GM10248 (cell line): ENCODE measurements around the gene CSMD2.

Experiments
- CTCF ChIA-PET: fragments of 300-600 bp; sonication (Branson Sonifier 250); formaldehyde crosslinking; extraction: SDS; loops from one replicate; lab custom pipeline; 2021; ENCODE audit warnings: antibody characterized with exemption; lab: Yijun Ruan, JAX
- POLR2A ChIA-PET: fragments of 350-650 bp; sonication (Branson Sonifier 250); formaldehyde crosslinking; extraction: SDS; loops from one replicate; lab custom pipeline; 2020; ENCODE audit warnings: antibody characterized with exemption; lab: Yijun Ruan, JAX
- DNase-seq: peaks from one replicate; pipeline ENCODE4 v3.0.0; 2012; ENCODE audit errors: extremely low spot score
- CTCF ChIP-seq: IDR thresholded peaks from 2 replicates; pipeline ENCODE4 v1.5.1; 2012; ENCODE audit warnings: mild to moderate bottlenecking, low read depth; ENCODE audit errors: extremely low read depth, missing control alignments, control extremely low read depth

CSMD2 gene

GRCh38 chr1:33494929-33495328 lies 670.1 kb downstream of the CSMD2 start:
- TF ChIP-seq CTCF = no peak
- CTCF ChIA-PET = interaction anchor here (1.2 to 3.1 kb wide), 4 partner anchors 13 to 269 kb away, joined by 3 to 9 read pairs (median 4); no protein-coding TSS in a partner anchor
- DNase-seq = no peak
- POLR2A ChIA-PET = no interaction called here

- CTCF ChIA-PET = interaction anchor here (2.2 kb wide), 1 partner anchor 9 kb away, joined by 5 read pairs; no protein-coding TSS in a partner anchor
- DNase-seq = no peak
- no peak for TF ChIP-seq CTCF
- POLR2A ChIA-PET = no interaction called here
Observed at GRCh38 chr1:33488624-33489023, 676.4 kb downstream of the CSMD2 start.

GRCh38 chr1:33482412-33482811 lies 682.6 kb downstream of the CSMD2 start:
- ChIA-PET CTCF (interaction anchor here (0.8 to 2.0 kb wide), 3 partner anchors 9 to 12 kb away, joined by 3 to 6 read pairs (median 4); no protein-coding TSS in a partner anchor), POLR2A (no interaction called here)
- DNase-seq = no peak
- TF ChIP-seq CTCF = no peak

GRCh38 chr1:33477451-33477850 lies 687.6 kb downstream of the CSMD2 start:
- ChIA-PET CTCF (interaction anchor here (2.8 kb wide), 1 partner anchor 182 kb away, joined by 8 read pairs; no protein-coding TSS in a partner anchor), POLR2A (no interaction called here)
- no peak for TF ChIP-seq CTCF
- no peak for DNase-seq

- no peak for TF ChIP-seq CTCF
- no peak for DNase-seq
- ChIA-PET CTCF (interaction anchor here (1.3 to 10.5 kb wide), 4 partner anchors 8 to 178 kb away, joined by 3 to 158 read pairs (median 34); no protein-coding TSS in a partner anchor), POLR2A (no interaction called here)
Observed at GRCh38 chr1:33473900-33474299, 691.1 kb downstream of the CSMD2 start.

GRCh38 chr1:33472269-33472980 lies 692.6 kb downstream of the CSMD2 start, which contains the start of gene ZSCAN20:
ZSCAN20 (plus strand) TSS chr1:33472645; CDS start chr1:33479289, 6,644 bp downstream.
- POLR2A ChIA-PET = no interaction called here
- peak; percentile 91 for DNase-seq
- CTCF ChIA-PET = interaction anchor here (0.9 to 10.5 kb wide), 11 partner anchors 8 to 357 kb away, joined by 3 to 158 read pairs (median 6); no protein-coding TSS in a partner anchor
- TF ChIP-seq CTCF = no peak
